MM.1S (cell line): ENCODE measurements around the gene MYBPC2.

Source experiments
- CTCF ChIP-seq: fragments of 300-600 bp; sonication (generic); IDR thresholded peaks from 2 replicates; pipeline ENCODE4 v1.5.1; 2016; ENCODE audit warnings: antibody characterized with exemption, low read length, mixed read lengths
- EZH2 ChIP-seq: fragments of 300-600 bp; sonication (generic); optimal IDR thresholded peaks from 2 replicates; pipeline ENCODE3; 2017; ENCODE audit warnings: low read depth, mild to moderate bottlenecking, antibody characterized with exemption, low read length, mixed read lengths
- EZH2phosphoT487 ChIP-seq: fragments of 300-600 bp; sonication (generic); IDR thresholded peaks from 2 replicates; pipeline ENCODE4 v1.6.1; 2018; ENCODE audit warnings: antibody characterized with exemption, low read length

- no peak for TF ChIP-seq CTCF
- TF ChIP-seq EZH2phosphoT487: no peak
- TF ChIP-seq EZH2: no peak
Observed at GRCh38 chr19:50399368-50399745, 33.3 kb upstream of the MYBPC2 start.
